ENCODE measurements around the gene DENND2A. TPM values are rescaled to one million over a fixed set of nuclear protein-coding genes. Genes with fewer than 3 reads are reported as not detected.

DENND2A gene
- total RNA-seq, 1 donor from 2014 or later: 29.8 TPM

DNA sequence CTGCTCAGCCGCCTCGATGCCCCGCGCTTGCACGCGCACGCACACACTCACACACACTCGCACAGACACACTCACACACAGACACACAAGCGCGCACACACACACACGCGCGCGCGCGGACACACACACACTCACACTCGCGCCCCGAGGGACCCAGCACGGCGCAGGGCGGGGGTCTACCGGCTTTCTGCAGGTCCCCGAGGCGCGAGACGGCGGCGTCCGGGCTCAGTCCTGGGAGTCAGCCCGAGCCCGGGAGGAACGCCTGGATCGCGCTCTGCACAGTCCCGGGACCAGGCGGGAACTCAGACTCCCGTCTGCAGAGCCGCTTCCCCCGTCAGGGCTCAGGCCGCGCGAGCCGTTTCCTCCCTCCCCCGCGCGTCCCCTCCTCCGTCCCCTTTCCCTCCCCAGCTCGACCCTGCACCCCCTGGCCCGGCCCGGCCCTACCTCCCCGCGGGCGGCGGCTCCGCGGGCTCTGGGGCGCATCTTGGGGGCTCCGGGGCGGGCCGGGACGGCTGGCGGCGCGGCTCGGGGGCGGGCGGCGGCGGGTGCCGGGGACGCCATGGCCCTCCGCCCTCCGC lies 464 bp downstream of the DENND2A start:
- peaks cover 4% of the 10 kb centered on the region for H3K27me3 Mint-ChIP-seq (ENCODE audit: low read depth)
- DNase-seq (ENCODE audit: low read depth, low spot score): peak; percentile 36
- H3K36me3 Mint-ChIP-seq (ENCODE audit: low read depth): no peaks in the 10 kb centered on the region
- no peaks in the 10 kb centered on the region for H3K9me3 Mint-ChIP-seq
- peak overlapping the region; percentile 99 for H3K4me3 Mint-ChIP-seq
- H3K27ac Mint-ChIP-seq (ENCODE audit: unreplicated experiment): peak overlapping the region; percentile 99
- H3K4me1 Mint-ChIP-seq: peaks cover 50% of the 10 kb centered on the region
- TF ChIP-seq, protein P1, sequence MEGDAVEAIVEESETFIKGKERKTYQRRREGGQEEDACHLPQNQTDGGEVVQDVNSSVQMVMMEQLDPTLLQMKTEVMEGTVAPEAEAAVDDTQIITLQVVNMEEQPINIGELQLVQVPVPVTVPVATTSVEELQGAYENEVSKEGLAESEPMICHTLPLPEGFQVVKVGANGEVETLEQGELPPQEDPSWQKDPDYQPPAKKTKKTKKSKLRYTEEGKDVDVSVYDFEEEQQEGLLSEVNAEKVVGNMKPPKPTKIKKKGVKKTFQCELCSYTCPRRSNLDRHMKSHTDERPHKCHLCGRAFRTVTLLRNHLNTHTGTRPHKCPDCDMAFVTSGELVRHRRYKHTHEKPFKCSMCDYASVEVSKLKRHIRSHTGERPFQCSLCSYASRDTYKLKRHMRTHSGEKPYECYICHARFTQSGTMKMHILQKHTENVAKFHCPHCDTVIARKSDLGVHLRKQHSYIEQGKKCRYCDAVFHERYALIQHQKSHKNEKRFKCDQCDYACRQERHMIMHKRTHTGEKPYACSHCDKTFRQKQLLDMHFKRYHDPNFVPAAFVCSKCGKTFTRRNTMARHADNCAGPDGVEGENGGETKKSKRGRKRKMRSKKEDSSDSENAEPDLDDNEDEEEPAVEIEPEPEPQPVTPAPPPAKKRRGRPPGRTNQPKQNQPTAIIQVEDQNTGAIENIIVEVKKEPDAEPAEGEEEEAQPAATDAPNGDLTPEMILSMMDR (conservative IDR thresholded peaks at IDR 0.05): no peak

DNA sequence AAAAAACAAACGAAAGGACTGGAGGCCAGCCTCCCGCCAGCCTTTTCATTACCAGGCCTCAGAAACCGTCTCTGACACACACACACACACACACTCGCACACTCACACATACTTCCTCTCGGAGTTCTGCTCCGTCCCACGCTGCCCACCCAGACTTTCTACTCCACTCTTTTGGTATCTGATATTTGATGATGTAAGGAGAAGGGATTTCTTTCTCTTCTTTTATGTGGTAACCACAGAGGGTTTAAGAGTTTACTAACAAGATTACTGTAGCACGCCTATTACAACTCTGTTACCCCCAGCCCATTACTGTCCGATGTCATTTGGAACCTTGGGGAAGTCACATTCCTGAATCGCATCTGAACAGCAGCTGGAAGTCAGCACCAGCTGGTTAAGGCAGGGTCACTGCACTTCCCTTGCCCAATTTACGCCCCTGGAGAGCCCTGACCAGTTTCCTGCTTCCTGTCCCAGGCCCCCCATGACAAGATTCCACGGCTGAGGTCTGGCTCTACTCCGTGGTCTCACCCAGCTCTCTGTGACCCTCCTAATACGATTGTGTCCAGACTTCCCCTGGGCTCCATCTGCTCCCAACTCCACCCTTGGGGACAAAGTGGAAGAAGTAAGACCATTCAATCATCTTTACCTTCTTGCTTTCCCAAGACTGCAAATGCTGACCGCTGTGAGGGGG lies 1.1 kb downstream of the DENND2A start:
- no peak for DNase-seq (ENCODE audit: low read depth, low spot score)
- Mint-ChIP-seq H3K27me3 (ENCODE audit: low read depth) (peaks cover 4% of the 10 kb centered on the region), H3K27ac (ENCODE audit: unreplicated experiment) (peak overlapping the region; percentile 99), H3K4me3 (peak overlapping the region; percentile 99), H3K36me3 (ENCODE audit: low read depth) (no peaks in the 10 kb centered on the region), H3K4me1 (peaks cover 50% of the 10 kb centered on the region), H3K9me3 (no peaks in the 10 kb centered on the region)
- TF ChIP-seq, protein P1 (conservative IDR thresholded peaks at IDR 0.05): no peak

DNA sequence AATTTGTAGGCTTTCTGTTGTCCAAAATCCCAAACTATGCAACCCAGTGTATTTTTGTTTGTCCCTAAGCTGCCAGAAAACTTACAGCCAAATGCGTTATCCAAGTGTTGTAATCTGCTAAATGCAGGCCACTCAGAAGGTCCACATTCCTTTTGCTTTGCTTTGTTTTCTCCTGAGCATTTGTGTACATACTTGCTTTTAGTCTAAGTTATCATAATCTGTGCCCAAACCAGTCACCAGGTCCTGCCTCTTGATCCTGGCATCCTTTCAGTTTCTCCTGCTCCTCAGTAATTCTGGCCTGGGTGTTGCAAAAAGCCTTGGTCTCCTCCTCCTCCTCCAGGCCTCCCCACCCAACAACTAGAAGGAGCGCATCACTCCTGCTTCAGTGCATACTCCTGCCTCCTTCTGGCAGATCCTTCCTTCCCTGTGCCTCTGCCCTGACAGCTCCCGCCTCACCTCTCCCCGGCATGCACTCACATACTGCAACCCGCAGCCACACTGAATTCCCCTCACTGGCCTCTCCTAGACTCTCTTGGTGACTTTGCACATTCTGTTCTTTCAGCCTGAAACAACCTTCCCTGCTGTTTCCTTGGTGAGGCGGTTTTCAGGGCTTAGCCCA lies 2.3 kb downstream of the DENND2A start:
- peak overlapping the region; percentile 99 for H3K4me3 Mint-ChIP-seq
- no peaks in the 10 kb centered on the region for H3K36me3 Mint-ChIP-seq (ENCODE audit: low read depth)
- TF ChIP-seq, protein P1 (conservative IDR thresholded peaks at IDR 0.05): no peak
- DNase-seq (ENCODE audit: low read depth, low spot score): no peak
- no peak overlapping the region for H3K27ac Mint-ChIP-seq (ENCODE audit: unreplicated experiment)
- peaks cover 4% of the 10 kb centered on the region for H3K27me3 Mint-ChIP-seq (ENCODE audit: low read depth)
- H3K4me1 Mint-ChIP-seq: peaks cover 53% of the 10 kb centered on the region
- H3K9me3 Mint-ChIP-seq: no peaks in the 10 kb centered on the region

DNA sequence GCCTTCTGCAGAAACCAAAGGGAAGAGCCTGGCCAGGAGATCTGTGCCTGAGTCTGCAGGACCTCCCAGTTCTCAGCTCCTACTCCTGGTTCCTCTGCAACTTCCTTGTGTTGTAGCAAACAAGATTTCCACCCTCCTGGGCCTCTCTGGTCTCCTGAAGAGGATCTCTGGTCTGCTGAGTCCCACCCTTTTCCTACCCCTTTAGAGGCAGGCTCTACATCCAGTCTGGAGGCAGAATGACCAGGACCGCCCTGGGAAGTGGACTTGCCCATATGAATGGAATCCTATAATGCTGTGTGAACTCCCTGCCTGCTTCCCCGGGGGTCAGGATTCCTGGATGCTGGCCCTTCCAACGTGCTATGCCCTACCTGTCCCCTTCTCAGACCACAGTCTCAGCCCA lies 3.2 kb downstream of the DENND2A start:
- DNase-seq (ENCODE audit: low read depth, low spot score): no peak
- TF ChIP-seq, protein P1 (conservative IDR thresholded peaks at IDR 0.05): no peak
- Mint-ChIP-seq H3K36me3 (ENCODE audit: low read depth) (no peaks in the 10 kb centered on the region), H3K27ac (ENCODE audit: unreplicated experiment) (peak overlapping the region; percentile 3), H3K27me3 (ENCODE audit: low read depth) (peaks cover 4% of the 10 kb centered on the region), H3K4me3 (peak overlapping the region; percentile 99), H3K9me3 (no peaks in the 10 kb centered on the region), H3K4me1 (peaks cover 53% of the 10 kb centered on the region)

DNA sequence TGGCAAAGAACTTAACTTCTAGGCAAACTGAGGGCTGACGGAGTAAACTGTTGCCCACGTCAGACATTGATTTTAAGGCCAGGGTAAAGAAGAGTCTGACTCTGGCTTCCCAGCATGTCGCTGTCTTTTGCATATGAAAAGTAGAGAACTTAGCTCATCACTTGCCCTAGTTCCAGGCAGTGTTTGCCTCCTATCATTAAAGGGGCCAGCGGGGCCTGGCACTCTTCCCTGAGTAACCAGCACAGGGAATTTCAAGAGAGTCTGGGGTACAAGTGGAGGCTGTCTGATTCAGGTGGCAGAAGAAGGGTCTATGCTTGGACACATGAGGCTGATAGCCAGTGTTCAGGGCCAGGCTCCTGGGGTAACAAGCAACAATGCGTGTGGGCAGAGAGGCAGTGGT lies 4.8 kb downstream of the DENND2A start:
- H3K4me1 Mint-ChIP-seq: peaks cover 48% of the 10 kb centered on the region
- peak overlapping the region; percentile 80 for H3K4me3 Mint-ChIP-seq
- no peaks in the 10 kb centered on the region for H3K9me3 Mint-ChIP-seq
- TF ChIP-seq, protein P1 (conservative IDR thresholded peaks at IDR 0.05): no peak
- H3K27ac Mint-ChIP-seq (ENCODE audit: unreplicated experiment): peak overlapping the region; percentile 73
- no peak for DNase-seq (ENCODE audit: low read depth, low spot score)
- peaks cover 2% of the 10 kb centered on the region for H3K27me3 Mint-ChIP-seq (ENCODE audit: low read depth)
- H3K36me3 Mint-ChIP-seq (ENCODE audit: low read depth): no peaks in the 10 kb centered on the region
